Astrocyte (in vitro differentiated cells and primary cell): ENCODE results near the gene RGL1. TPM values are rescaled to one million over a fixed set of nuclear protein-coding genes. Genes with fewer than 3 reads are reported as not detected.

Source experiments
- DNase-seq: peaks from one replicate; pipeline ENCODE4 v3.0.0-alpha.2; 2010; ENCODE audit warnings: low read depth
- FAIRE-seq: peaks from 2 replicates; lab custom pipeline; 2011; peaks lifted over from hg19 to GRCh38; lab: Jason Lieb, UNC
- H2AFZ ChIP-seq: 2 replicates; pipeline ENCODE4 v1.6.0; 2012; ENCODE audit warnings: low read depth, low read length, inconsistent platforms
- H3K27ac ChIP-seq: 2 replicates; pipeline ENCODE4 v1.5.1; 2011; ENCODE audit warnings: low read depth, low read length, inconsistent platforms
- H3K27me3 ChIP-seq: 2 replicates; pipeline ENCODE4 v1.6.0; 2011; ENCODE audit warnings: low read length, inconsistent platforms; ENCODE audit not compliant: insufficient read depth
- H3K36me3 ChIP-seq: 2 replicates; pipeline ENCODE4 v1.5.1; 2011; ENCODE audit warnings: low read length, inconsistent platforms; ENCODE audit not compliant: insufficient read depth
- H3K4me1 ChIP-seq: 2 replicates; pipeline ENCODE4 v1.5.1; 2011; ENCODE audit warnings: low read length, inconsistent platforms; ENCODE audit not compliant: insufficient read depth
- H3K4me2 ChIP-seq: 2 replicates; pipeline ENCODE4 v1.6.0; 2012; ENCODE audit warnings: low read length, inconsistent platforms
- H3K4me3 ChIP-seq: 2 replicates; pipeline ENCODE4 v1.5.1; 2011; ENCODE audit warnings: low read depth, mild to moderate bottlenecking, low read length, inconsistent platforms; ENCODE audit not compliant: insufficient read depth
- H3K79me2 ChIP-seq: 2 replicates; pipeline ENCODE4 v1.6.0; 2012; ENCODE audit warnings: mild to moderate bottlenecking, low read length, inconsistent platforms; ENCODE audit not compliant: insufficient read depth
- H3K9ac ChIP-seq: 2 replicates; pipeline ENCODE4 v1.6.0; 2012; ENCODE audit warnings: mild to moderate bottlenecking, low read length, inconsistent platforms
- H3K9me3 ChIP-seq: 2 replicates; pipeline ENCODE4 v1.5.1; 2012; ENCODE audit warnings: low read depth, mild to moderate bottlenecking, low read length, inconsistent platforms; ENCODE audit not compliant: insufficient read depth
- H4K20me1 ChIP-seq: 2 replicates; pipeline ENCODE4 v1.6.0; 2012; ENCODE audit warnings: low read length, inconsistent platforms; ENCODE audit not compliant: insufficient read depth
- H3K27ac Mint-ChIP-seq: one replicate; pipeline ENCODE4 v1.8.0; 2021; ENCODE audit warnings: mild to moderate bottlenecking, mixed read lengths; ENCODE audit not compliant: unreplicated experiment
- H3K27me3 Mint-ChIP-seq: one replicate; pipeline ENCODE4 v1.8.0; 2021; ENCODE audit warnings: low read depth, mixed read lengths; ENCODE audit not compliant: unreplicated experiment
- H3K36me3 Mint-ChIP-seq: one replicate; pipeline ENCODE4 v1.8.0; 2021; ENCODE audit warnings: low read depth, mixed read lengths; ENCODE audit not compliant: unreplicated experiment
- H3K4me1 Mint-ChIP-seq: one replicate; pipeline ENCODE4 v1.8.0; 2021; ENCODE audit warnings: low read depth, mixed read lengths; ENCODE audit not compliant: unreplicated experiment
- H3K4me3 Mint-ChIP-seq: one replicate; pipeline ENCODE4 v1.8.0; 2021; ENCODE audit warnings: mild to moderate bottlenecking, moderate library complexity, mixed read lengths; ENCODE audit not compliant: unreplicated experiment
- H3K9me3 Mint-ChIP-seq: one replicate; pipeline ENCODE4 v1.8.0; 2021; ENCODE audit warnings: mild to moderate bottlenecking, mixed read lengths; ENCODE audit not compliant: unreplicated experiment
- CTCF ChIP-seq: IDR thresholded peaks from 2 replicates; pipeline ENCODE4 v1.5.1; 2011; ENCODE audit warnings: low read depth, mild to moderate bottlenecking, inconsistent platforms, low read length, moderate library complexity; ENCODE audit not compliant: insufficient read depth
- EZH2 ChIP-seq: IDR thresholded peaks from 2 replicates; pipeline ENCODE4 v1.6.1; 2012; ENCODE audit warnings: mild to moderate bottlenecking, low read length, inconsistent platforms; ENCODE audit not compliant: insufficient read depth
- total RNA-seq: library from RNA; stranded (reverse); gene quantifications from 2 replicates; pipeline ENCODE4 v1.2.1, GENCODE V29; 2021

RGL1 gene
- total RNA-seq, 1 donor from 2014 or later: 10.1 TPM

GRCh38 chr1:183831311-183831710 lies 26.4 kb downstream of the RGL1 start:
- no peak overlapping the region for H3K4me3 ChIP-seq
- H3K9me3 Mint-ChIP-seq: no peaks in the 10 kb centered on the region
- H3K4me2 ChIP-seq: no peak overlapping the region
- FAIRE-seq (no peak), DNase-seq (no peak)
- TF ChIP-seq EZH2 (no peak), CTCF (no peak)
- H3K79me2 ChIP-seq: no peaks in the 10 kb centered on the region
- H3K27ac Mint-ChIP-seq: no peak overlapping the region
- H3K4me1 ChIP-seq: no peaks in the 10 kb centered on the region
- no peak overlapping the region for H2AFZ ChIP-seq
- H3K36me3 ChIP-seq: no peaks in the 10 kb centered on the region
- no peak overlapping the region for H3K4me3 Mint-ChIP-seq
- H3K27me3 ChIP-seq: no peaks in the 10 kb centered on the region
- H3K9ac ChIP-seq: no peak overlapping the region
- H3K4me1 Mint-ChIP-seq: no peaks in the 10 kb centered on the region
- H4K20me1 ChIP-seq: peaks cover 6% of the 10 kb centered on the region
- H3K9me3 ChIP-seq: no peaks in the 10 kb centered on the region
- no peaks in the 10 kb centered on the region for H3K36me3 Mint-ChIP-seq
- H3K27ac ChIP-seq: no peak overlapping the region
- H3K27me3 Mint-ChIP-seq: no peaks in the 10 kb centered on the region

- Mint-ChIP-seq H3K27ac (no peak overlapping the region), H3K27me3 (no peaks in the 10 kb centered on the region), H3K9me3 (no peaks in the 10 kb centered on the region), H3K4me3 (no peak overlapping the region), H3K4me1 (peaks cover 4% of the 10 kb centered on the region), H3K36me3 (no peaks in the 10 kb centered on the region)
- Histone ChIP-seq H4K20me1 (peaks cover 6% of the 10 kb centered on the region), H3K9ac (no peak overlapping the region), H3K27me3 (no peaks in the 10 kb centered on the region), H3K4me3 (no peak overlapping the region), H3K4me1 (no peaks in the 10 kb centered on the region), H3K36me3 (no peaks in the 10 kb centered on the region), H3K79me2 (no peaks in the 10 kb centered on the region), H3K9me3 (no peaks in the 10 kb centered on the region), H2AFZ (no peak overlapping the region), H3K4me2 (no peak overlapping the region), H3K27ac (no peak overlapping the region)
- no peak for DNase-seq
- FAIRE-seq: no peak
- no peak for TF ChIP-seq CTCF
- no peak for TF ChIP-seq EZH2
These were observed 27.5 kb downstream of the RGL1 start for GRCh38 chr1:183832459-183832858.

DNA sequence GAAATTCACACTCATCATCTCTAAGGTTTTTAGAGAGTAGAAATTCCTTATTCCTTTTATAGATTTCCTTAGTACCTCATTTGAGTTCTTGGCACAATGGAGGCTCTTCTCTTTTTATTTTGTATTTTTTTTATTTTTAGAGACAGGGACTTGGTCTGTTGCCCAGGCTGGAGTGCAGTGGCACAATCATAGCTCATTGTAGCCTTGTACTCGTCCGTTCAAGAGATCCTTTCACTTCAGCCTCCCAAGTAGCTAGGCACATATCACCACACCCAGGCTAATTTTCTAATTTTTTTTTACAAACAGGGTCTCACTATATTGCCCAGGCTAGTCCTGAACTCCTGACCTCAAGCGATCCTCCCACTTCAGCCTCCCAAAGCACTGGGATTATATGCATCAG lies 29.6 kb downstream of the RGL1 start:
- no peaks in the 10 kb centered on the region for H3K9me3 ChIP-seq
- H3K79me2 ChIP-seq: no peaks in the 10 kb centered on the region
- H3K4me1 ChIP-seq: peaks cover under 1% of the 10 kb centered on the region
- H2AFZ ChIP-seq: no peak overlapping the region
- H3K9me3 Mint-ChIP-seq: no peaks in the 10 kb centered on the region
- no peaks in the 10 kb centered on the region for H3K27me3 ChIP-seq
- H3K4me1 Mint-ChIP-seq: peaks cover 5% of the 10 kb centered on the region
- DNase-seq: no peak
- H3K27me3 Mint-ChIP-seq: no peaks in the 10 kb centered on the region
- TF ChIP-seq CTCF (no peak), EZH2 (no peak)
- no peak overlapping the region for H3K9ac ChIP-seq
- no peak for FAIRE-seq
- H3K4me2 ChIP-seq: no peak overlapping the region
- H4K20me1 ChIP-seq: peaks cover 6% of the 10 kb centered on the region
- no peak overlapping the region for H3K27ac ChIP-seq
- no peaks in the 10 kb centered on the region for H3K36me3 Mint-ChIP-seq
- no peak overlapping the region for H3K27ac Mint-ChIP-seq
- H3K4me3 Mint-ChIP-seq: no peak overlapping the region
- no peak overlapping the region for H3K4me3 ChIP-seq
- no peaks in the 10 kb centered on the region for H3K36me3 ChIP-seq
